Epithelial cell of esophagus (primary cell): ENCODE results near the gene BRAP.
"Not testable (repeated sequence)": the region's sequence is repeated elsewhere in the genome, so short reads cannot be mapped to it uniquely, and the experiment has no call there.

ENCODE experiments used
- DNase-seq: peaks from one replicate; pipeline ENCODE4 v3.0.0; 2010; ENCODE audit warnings: low read depth
- H3K4me3 ChIP-seq: 2 replicates; pipeline ENCODE4 v1.5.1; 2011; ENCODE audit warnings: mild to moderate bottlenecking, low read length, control low read depth
- CTCF ChIP-seq: IDR thresholded peaks from 2 replicates; pipeline ENCODE4 v1.5.1; 2011; ENCODE audit warnings: low read depth, mild to moderate bottlenecking, low read length, control low read depth, inconsistent platforms; ENCODE audit not compliant: insufficient read depth; ENCODE audit errors: missing control alignments

BRAP gene

GRCh38 chr12:111636209-111636945, 49.4 kb downstream of the BRAP start:
- no peak overlapping the region for H3K4me3 ChIP-seq
- DNase-seq, result no peak
- TF ChIP-seq CTCF, result no peak

GRCh38 chr12:111635524-111635923, 50.2 kb downstream of the BRAP start:
- no peak for TF ChIP-seq CTCF
- no peak overlapping the region for H3K4me3 ChIP-seq
- no peak for DNase-seq

GRCh38 chr12:111628505-111629260, 57.1 kb downstream of the BRAP start:
- TF ChIP-seq CTCF, result no peak
- no peak overlapping the region for H3K4me3 ChIP-seq
- no peak for DNase-seq

GRCh38 chr12:111626230-111626629, 59.5 kb downstream of the BRAP start:
- no peak for DNase-seq
- no peak for TF ChIP-seq CTCF
- H3K4me3 ChIP-seq, result no peak overlapping the region

- peak; percentile 95 for DNase-seq
- no peak overlapping the region for H3K4me3 ChIP-seq
- no peak for TF ChIP-seq CTCF
Measured at GRCh38 chr12:111624540-111624939, 61.2 kb downstream of the BRAP start.

GRCh38 chr12:111617841-111618240, 67.9 kb downstream of the BRAP start:
- H3K4me3 ChIP-seq, DNase-seq: not testable (repeated sequence)

- DNase-seq, result no peak
- no peak for TF ChIP-seq CTCF
- H3K4me3 ChIP-seq, result no peak overlapping the region
Measured at GRCh38 chr12:111616177-111616623, 69.6 kb downstream of the BRAP start.
